Adrenal gland (tissue), 5 donors: Measurements from ENCODE around the gene MIA2.

Experiments used
- POLR2A ChIP-seq, 2 donors: fragments of 450-650 bp; IDR thresholded peaks; one replicate each; pipeline ENCODE4 v1.6.1; 2017; ENCODE audit warnings: antibody characterized with exemption in 2 of 2, mild to moderate bottlenecking in 2 of 2, moderate library complexity in 1 of 2
- TF ChIP-seq, protein P1 (sequence below), 6 experiments: fragments of 450-650 bp in 4 of 6; fragments of 200-600 bp in 2 of 6; sonication (generic) in 1 of 6; IDR thresholded peaks; 1 replicate in 5 of 6; 2 replicates in 1 of 6; pipeline versions ENCODE4 v1.5.1 to v1.8.0; 2016 to 2021; ENCODE audit warnings: antibody characterized with exemption in 6 of 6, mild to moderate bottlenecking in 2 of 6, moderate library complexity in 1 of 6
- donor health status: DM: no; HTN: no; CAD: no.

DNA sequence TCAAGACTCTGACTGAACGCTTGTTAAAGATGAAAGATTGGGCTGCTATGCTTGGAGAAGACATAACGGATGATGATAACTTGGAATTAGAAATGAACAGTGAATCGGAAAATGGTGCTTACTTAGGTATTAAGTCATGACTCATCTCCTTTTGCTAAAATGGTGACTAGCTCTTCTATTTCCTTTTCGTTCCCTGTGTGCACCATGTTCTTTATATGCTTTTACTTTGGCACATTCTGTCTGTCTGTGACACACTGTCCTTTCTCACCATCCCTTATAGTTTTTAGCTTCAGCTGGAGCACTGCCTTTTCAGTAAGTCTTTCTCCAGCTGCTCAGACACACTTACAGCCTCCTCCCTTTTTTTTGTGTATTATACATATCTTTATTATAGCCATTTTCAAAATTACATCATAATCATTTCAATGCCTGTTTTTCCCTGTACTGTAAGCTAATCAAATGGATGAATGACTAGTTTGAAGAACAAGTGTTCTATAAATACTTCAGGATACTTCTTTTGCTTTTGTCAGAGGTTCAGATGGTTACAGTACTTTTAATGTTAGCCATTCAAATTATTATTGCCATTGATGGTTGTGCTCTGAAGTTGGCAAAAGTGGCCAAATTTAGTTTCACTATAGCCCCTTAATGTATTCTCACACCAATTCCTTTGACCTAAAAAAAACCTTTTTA lies 68.6 kb downstream of the MIA2 start:
- TF ChIP-seq, protein P1, sequence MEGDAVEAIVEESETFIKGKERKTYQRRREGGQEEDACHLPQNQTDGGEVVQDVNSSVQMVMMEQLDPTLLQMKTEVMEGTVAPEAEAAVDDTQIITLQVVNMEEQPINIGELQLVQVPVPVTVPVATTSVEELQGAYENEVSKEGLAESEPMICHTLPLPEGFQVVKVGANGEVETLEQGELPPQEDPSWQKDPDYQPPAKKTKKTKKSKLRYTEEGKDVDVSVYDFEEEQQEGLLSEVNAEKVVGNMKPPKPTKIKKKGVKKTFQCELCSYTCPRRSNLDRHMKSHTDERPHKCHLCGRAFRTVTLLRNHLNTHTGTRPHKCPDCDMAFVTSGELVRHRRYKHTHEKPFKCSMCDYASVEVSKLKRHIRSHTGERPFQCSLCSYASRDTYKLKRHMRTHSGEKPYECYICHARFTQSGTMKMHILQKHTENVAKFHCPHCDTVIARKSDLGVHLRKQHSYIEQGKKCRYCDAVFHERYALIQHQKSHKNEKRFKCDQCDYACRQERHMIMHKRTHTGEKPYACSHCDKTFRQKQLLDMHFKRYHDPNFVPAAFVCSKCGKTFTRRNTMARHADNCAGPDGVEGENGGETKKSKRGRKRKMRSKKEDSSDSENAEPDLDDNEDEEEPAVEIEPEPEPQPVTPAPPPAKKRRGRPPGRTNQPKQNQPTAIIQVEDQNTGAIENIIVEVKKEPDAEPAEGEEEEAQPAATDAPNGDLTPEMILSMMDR (IDR thresholded peaks at IDR 0.05) = no peak
- no peak for TF ChIP-seq POLR2A (IDR thresholded peaks at IDR 0.05)
